NB4 (cell line): ENCODE data around the gene CTXND1.

ENCODE experiments used
- CTCF ChIP-seq: IDR thresholded peaks from one replicate; pipeline ENCODE4 v1.5.1; 2012; ENCODE audit warnings: low read depth, low read length
- MAX ChIP-seq: IDR thresholded peaks from 2 replicates; pipeline ENCODE4 v1.6.1; 2011; ENCODE audit warnings: low read depth, low read length
- MYC ChIP-seq: IDR thresholded peaks from 2 replicates; pipeline ENCODE4 v1.6.1; 2011; ENCODE audit warnings: low read depth, low read length
- POLR2A ChIP-seq: IDR thresholded peaks from 2 replicates; pipeline ENCODE4 v1.6.1; 2011; ENCODE audit warnings: mild to moderate bottlenecking; ENCODE audit not compliant: insufficient read length; ENCODE audit errors: extremely low read depth

GRCh38 chr15:80153900-80154299 lies 98.1 kb downstream of the CTXND1 start:
- TF ChIP-seq CTCF (no peak), POLR2A (no peak), MAX (no peak), MYC (no peak)
